Psoas muscle (tissue), 8 donors: ENCODE results near the gene PDIA5. TPM values are rescaled to one million over a fixed set of nuclear protein-coding genes. Genes with fewer than 3 reads are reported as not detected.

ENCODE experiments used
- ATAC-seq, 4 donors: fragments of 200-7000 bp; cut with Tn5 transposase; one replicate each; pipeline ENCODE4 v1.9.1; 2020; ENCODE audit warnings: moderate library complexity in 3 of 4, mild to moderate bottlenecking in 2 of 4
- DNase-seq, 2 donors: peaks; one replicate each; pipeline ENCODE4 v3.0.0-alpha.2; 2020
- H3K27ac ChIP-seq: fragments of 200-600 bp; one replicate; pipeline ENCODE4 v1.8.0; 2022
- H3K27me3 ChIP-seq, 3 donors: fragments of 200-600 bp in 1 of 3; one replicate each; pipeline versions ENCODE4 v1.6.1 to v1.8.0; 2013 to 2022; ENCODE audit warnings: low read length in 2 of 3, mild to moderate bottlenecking in 2 of 3, moderate library complexity in 1 of 3; ENCODE audit not compliant: insufficient read depth in 3 of 3
- H3K36me3 ChIP-seq, 2 donors: fragments of 200-600 bp in 1 of 2; one replicate each; pipeline versions ENCODE4 v1.6.1 to v1.8.0; 2013 to 2022; ENCODE audit warnings: low read depth in 1 of 2, mild to moderate bottlenecking in 1 of 2, moderate library complexity in 1 of 2; ENCODE audit not compliant: insufficient read depth in 1 of 2
- H3K4me1 ChIP-seq: fragments of 200-600 bp; one replicate; pipeline ENCODE4 v1.8.0; 2022
- H3K4me3 ChIP-seq: fragments of 200-600 bp; one replicate; pipeline ENCODE4 v1.8.0; 2022; ENCODE audit warnings: mild to moderate bottlenecking
- H3K9me3 ChIP-seq: fragments of 200-600 bp; one replicate; pipeline ENCODE4 v1.8.0; 2022
- WGBS, 3 donors: extraction: QIAGEN DNeasy Blood & Tissue Kit; methylation state at CpG; one replicate each; pipeline versions ENCODE4 v1.1.6 to v1.1.7; 2013; 5-methylcytosine and 5-hydroxymethylcytosine counted together
- intact Hi-C, 2 donors: fragments of 100-400 bp; cut with DNase I; formaldehyde crosslinking; loops; one replicate each; pipeline versions ENCODE4 v1.11.0 to v1.14.2; 2022
- polyA plus RNA-seq, 3 donors: library from polyadenylated mRNA; stranded (reverse); fragments of 200-250 nt; gene quantifications; one replicate each; pipeline ENCODE4 v1.2.3, GENCODE V29; 2013
- total RNA-seq, 4 donors: library from RNA; stranded (reverse); fragmentation: NEBNext Ultra II Directional in 2 of 4; extraction: Animal tissue kit (Norgen Biotek cat#: 25700) in 2 of 4; gene quantifications; one replicate each; pipeline versions ENCODE4 v1.2.1 to v1.2.4, GENCODE V29; 2021 to 2023
- TF ChIP-seq, protein P1 (sequence below): fragments of 200-600 bp; IDR thresholded peaks from one replicate; pipeline ENCODE4 v1.8.0; 2022; ENCODE audit warnings: antibody characterized with exemption
- donor health status: healthy with polysubstance abuse.
- donor health status: DM: no; HTN: no; CAD: no; lungs with moderate emphysema.
- donor health status: Bipolar disorder and iron deficiency.
- donor health status: healthy.
- donor health status: DM: yes; HTN: yes; CAD: no.
- donor health status: DM: no; HTN: no; CAD: no.
- donor health status: DM: no; HTN: no; CAD: no.
- donor health status: DM: yes; HTN: yes; CAD: no.

PDIA5 gene
- total and polyA plus RNA-seq, 7 donors, result 2.9 to 6.4 (median 4.6) TPM

DNA sequence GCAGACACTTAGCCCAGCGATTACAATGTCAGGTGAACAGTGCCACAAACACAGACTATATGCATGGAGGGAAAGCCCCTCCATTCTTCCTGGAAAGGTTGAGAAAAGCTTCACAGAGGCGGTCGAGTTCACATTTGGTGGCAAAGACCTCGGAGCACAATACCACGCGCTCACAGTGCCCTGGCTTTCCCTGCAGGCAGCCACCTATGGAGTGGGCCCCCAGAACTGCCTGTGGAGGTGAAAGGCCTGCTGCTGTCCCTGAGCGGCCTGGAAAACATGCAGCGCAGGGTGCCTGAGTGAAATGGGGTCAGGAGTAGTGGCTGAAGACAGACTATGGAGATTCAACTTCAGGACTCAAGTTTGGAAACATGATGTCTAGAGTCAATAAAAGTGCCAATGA lies 26.9 kb downstream of the PDIA5 start:
- Histone ChIP-seq H3K4me3 (no peak overlapping the region), H3K4me1 (peaks cover 44% of the 10 kb centered on the region), H3K27ac (no peak overlapping the region), H3K27me3 (no peaks in the 10 kb centered on the region), H3K36me3 (peaks cover 0 to 7% of the 10 kb centered on the region in 2 donors), H3K9me3 (no peaks in the 10 kb centered on the region)
- DNase-seq (no peak), ATAC-seq (no peak)
- intact Hi-C loops, result no loop called here
- TF ChIP-seq, protein P1, sequence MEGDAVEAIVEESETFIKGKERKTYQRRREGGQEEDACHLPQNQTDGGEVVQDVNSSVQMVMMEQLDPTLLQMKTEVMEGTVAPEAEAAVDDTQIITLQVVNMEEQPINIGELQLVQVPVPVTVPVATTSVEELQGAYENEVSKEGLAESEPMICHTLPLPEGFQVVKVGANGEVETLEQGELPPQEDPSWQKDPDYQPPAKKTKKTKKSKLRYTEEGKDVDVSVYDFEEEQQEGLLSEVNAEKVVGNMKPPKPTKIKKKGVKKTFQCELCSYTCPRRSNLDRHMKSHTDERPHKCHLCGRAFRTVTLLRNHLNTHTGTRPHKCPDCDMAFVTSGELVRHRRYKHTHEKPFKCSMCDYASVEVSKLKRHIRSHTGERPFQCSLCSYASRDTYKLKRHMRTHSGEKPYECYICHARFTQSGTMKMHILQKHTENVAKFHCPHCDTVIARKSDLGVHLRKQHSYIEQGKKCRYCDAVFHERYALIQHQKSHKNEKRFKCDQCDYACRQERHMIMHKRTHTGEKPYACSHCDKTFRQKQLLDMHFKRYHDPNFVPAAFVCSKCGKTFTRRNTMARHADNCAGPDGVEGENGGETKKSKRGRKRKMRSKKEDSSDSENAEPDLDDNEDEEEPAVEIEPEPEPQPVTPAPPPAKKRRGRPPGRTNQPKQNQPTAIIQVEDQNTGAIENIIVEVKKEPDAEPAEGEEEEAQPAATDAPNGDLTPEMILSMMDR, result no peak
- WGBS, 3 donors, result 87 to 92% (median 92%) methylated on average over 8 of the region's 8 CpGs

DNA sequence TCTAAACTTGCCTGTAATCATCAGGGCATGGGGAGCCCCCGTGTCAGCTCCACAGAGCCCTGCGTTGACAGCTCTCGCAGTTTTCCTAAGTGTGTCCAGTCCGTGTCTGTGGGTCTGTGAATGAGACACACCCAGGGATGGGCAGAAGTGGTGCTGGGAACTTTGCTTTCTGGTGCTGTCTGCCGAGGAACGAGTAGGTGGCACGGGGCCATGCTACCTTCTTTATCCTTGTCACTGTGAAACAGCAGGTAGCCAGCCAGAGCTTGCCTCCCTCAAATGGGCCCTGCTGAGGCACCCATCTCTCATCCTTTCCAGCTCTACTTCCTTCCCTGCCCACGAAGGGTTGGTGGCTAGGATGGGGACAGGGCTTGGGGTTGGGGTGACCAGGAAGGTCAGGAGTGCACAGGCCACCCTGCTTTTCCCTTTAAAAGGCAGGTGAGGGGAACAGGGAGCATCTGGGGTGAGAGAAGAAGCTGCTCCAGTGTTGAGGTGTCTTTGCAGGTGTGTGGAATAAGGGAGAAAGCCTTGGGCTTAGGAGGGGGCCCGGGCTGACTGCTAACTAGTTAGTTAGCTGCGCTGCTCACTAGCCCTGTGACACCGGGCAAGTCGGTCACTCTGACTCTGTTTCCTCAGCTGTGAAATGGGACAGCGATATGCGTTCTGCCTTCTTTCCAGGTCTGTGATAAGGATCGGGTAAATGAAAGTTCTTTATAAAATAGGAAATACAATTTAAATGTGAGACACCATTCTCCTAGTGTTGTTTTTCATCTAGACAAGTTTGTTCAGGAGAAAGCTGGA lies 27.9 kb downstream of the PDIA5 start:
- WGBS, 3 donors, result 78 to 85% (median 80%) methylated on average over 15 of the region's 15 CpGs
- peaks cover 35% of the 10 kb centered on the region for H3K4me1 ChIP-seq
- peaks cover 0 to 7% of the 10 kb centered on the region in 2 donors for H3K36me3 ChIP-seq
- no peaks in the 10 kb centered on the region for H3K27me3 ChIP-seq
- no peak overlapping the region for H3K4me3 ChIP-seq
- TF ChIP-seq, protein P1, result no peak
- H3K9me3 ChIP-seq, result no peaks in the 10 kb centered on the region
- intact Hi-C loops, result no loop called here
- no peak overlapping the region for H3K27ac ChIP-seq
- no peak for DNase-seq
- peak in 1 of 4 donors; percentile 3 for ATAC-seq

DNA sequence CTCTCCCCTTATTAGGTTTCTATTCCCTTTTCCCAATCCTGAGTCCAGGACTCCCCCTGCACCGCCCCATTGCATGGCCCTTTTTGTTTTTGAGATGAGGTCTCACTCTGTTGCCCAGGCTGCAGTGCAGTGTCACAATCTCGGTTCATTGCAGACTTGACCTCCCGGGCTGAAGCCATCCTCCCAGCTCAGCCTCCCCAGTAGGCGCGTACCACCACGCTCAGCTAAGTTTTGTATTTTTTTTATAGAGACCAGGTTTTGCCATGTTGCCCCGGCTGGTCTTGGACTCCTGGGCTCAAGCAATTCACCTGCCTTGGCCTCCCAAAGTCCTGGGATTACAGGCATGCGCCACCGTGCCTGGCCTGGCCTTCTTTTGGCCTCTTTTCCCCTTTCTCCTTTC lies 29.3 kb downstream of the PDIA5 start:
- Histone ChIP-seq H3K27ac (no peak overlapping the region), H3K36me3 (peaks cover 0 to 7% of the 10 kb centered on the region in 2 donors), H3K9me3 (no peaks in the 10 kb centered on the region), H3K4me3 (no peak overlapping the region), H3K4me1 (peaks cover 27% of the 10 kb centered on the region), H3K27me3 (no peaks in the 10 kb centered on the region)
- TF ChIP-seq, protein P1, result no peak
- ATAC-seq (no peak), DNase-seq (no peak)
- WGBS, 3 donors, result 85 to 91% (median 87%) methylated on average over 9 of the region's 9 CpGs
- intact Hi-C loops, result no loop called here

DNA sequence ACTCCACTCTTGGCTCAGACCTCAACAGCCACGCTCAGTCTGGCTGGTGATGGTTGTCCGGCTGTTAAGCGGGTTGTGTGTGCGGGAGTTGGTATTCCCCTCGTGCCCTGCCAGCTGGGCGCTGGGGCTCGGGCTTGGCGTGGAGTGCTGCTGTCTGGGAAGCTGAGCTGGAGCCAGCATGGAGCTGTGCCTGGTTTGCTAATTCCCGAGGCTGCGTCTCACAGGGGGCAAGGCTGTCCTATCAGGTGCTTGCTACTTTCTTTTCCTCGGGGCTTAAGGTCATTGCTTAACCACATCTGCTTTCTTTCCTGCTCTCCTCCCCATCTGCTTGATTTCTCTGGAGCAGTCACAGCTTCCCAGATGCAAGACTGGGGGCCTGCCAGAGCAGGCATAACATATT lies 29.9 kb downstream of the PDIA5 start:
- Histone ChIP-seq H3K27ac (no peak overlapping the region), H3K4me1 (peaks cover 27% of the 10 kb centered on the region), H3K36me3 (peaks cover 0 to 7% of the 10 kb centered on the region in 2 donors), H3K9me3 (no peaks in the 10 kb centered on the region), H3K27me3 (no peaks in the 10 kb centered on the region), H3K4me3 (no peak overlapping the region)
- intact Hi-C loops, result no loop called here
- 12 to 24% (median 17%) methylated on average over 11 of the region's 11 CpGs for WGBS, 3 donors
- ATAC-seq (peak; percentile 64 to 81 (median 72)), DNase-seq (peak; percentile 44 to 66)
- TF ChIP-seq, protein P1, result no peak
